Measurements from ENCODE around the gene JAZF1.
"Not testable (repeated sequence)": the region's sequence is repeated elsewhere in the genome, so short reads cannot be mapped to it uniquely, and the experiment has no call there.

JAZF1 gene

DNA sequence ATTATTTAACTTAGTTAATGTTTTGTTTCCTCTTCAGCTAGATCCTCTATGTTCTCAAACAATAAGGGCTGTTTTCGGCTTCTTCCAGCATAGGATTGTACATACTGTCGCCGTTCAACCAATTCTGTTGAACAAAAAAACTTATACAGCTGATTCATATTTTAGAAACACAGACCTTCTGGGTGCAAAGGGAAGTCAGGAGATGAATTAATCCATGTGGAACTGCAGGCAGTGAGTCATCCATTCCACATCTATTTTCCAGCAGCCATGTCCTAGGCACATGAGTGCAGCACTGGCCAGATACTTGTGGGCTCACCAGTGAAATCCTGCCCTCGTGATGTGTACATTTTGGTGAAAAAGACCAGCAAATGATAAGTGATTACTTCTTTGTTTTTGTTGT is 163.2 kb downstream of the JAZF1 start:
- in situ Hi-C loops (cut with MboI; ENCODE audit: low sequenced_read_pairs), result no loop called here

GRCh38 chr7:28016297-28016696 is 164.3 kb downstream of the JAZF1 start:
- in situ Hi-C loops (cut with MboI; ENCODE audit: low sequenced_read_pairs), result no loop called here

GRCh38 chr7:28015169-28015568 is 165.4 kb downstream of the JAZF1 start:
- in situ Hi-C loops (cut with MboI; ENCODE audit: low sequenced_read_pairs), result no loop called here

- in situ Hi-C loops (cut with MboI; ENCODE audit: low sequenced_read_pairs), result not testable (repeated sequence)
Observed at GRCh38 chr7:28014340-28014739, 166.3 kb downstream of the JAZF1 start.

DNA sequence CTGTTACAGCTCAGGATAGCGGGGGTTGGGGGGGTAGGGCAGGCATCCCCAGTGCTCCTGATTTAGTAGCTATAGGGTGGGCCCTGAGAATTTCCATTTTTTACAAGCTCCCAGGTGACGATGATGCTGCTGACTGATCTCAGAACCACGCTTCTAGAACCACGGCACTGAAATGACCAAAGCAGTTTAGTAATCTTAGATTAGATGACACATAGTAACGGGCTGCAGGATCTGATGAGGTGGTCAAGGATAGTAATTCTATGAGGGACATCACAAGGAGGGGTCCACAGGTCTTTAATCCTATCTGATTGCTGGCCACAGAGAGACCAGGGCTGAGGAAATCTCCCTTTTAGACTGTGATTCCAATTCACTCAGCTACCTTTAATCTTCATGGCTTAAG is 167.2 kb downstream of the JAZF1 start:
- in situ Hi-C loops (cut with MboI; ENCODE audit: low sequenced_read_pairs), result no loop called here

DNA sequence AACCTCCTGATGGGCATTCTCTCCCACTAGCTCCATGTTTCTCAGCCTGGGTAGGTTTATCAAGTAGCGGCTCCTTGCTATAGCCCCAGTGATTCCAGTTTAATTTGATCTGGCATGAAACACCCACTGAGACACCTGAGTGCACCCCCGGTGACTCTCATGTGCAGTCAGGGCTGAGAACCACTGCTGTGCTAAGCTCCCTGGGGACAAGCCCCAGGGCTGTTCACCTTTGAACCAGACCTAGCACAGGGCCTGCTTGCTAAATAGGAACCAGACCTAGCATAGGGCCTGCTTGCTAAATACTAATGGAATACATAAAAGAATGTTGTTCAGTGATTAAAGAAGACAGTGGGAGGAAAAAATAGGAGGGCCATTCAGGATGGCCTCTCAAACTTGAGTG is 167.6 kb downstream of the JAZF1 start:
- in situ Hi-C loops (cut with MboI; ENCODE audit: low sequenced_read_pairs), result no loop called here

GRCh38 chr7:28008911-28009310 is 171.7 kb downstream of the JAZF1 start:
- in situ Hi-C loops (cut with MboI; ENCODE audit: low sequenced_read_pairs), result no loop called here

- in situ Hi-C loops (cut with MboI; ENCODE audit: low sequenced_read_pairs), result no loop called here
Observed at GRCh38 chr7:28008171-28008570, 172.4 kb downstream of the JAZF1 start.

- in situ Hi-C loops (cut with MboI; ENCODE audit: low sequenced_read_pairs), result no loop called here
Observed at GRCh38 chr7:28006491-28006890, 174.1 kb downstream of the JAZF1 start.

DNA sequence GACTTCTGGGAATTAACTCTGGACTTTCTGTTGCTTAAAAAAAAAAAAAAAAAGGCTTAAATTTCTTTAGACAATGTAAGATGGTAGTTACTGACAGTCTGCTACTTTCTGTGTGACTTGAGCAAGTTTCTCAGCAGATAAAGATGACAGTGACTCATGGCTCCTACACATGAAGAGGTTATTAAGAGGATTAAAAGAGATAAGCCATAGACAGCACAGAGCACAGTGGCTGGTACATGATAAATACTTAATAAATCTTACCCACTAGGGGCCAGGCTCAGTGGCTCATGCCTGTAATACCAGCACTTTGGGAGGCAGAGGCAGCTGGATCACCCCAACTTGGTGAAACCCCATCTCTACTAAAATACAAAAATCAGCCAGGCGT is 174.8 kb downstream of the JAZF1 start:
- in situ Hi-C loops (cut with MboI; ENCODE audit: low sequenced_read_pairs), result no loop called here

GRCh38 chr7:28005075-28005846 is 175.3 kb downstream of the JAZF1 start:
- in situ Hi-C loops (cut with MboI; ENCODE audit: low sequenced_read_pairs), result no loop called here

GRCh38 chr7:28003408-28003807 is 177.2 kb downstream of the JAZF1 start:
- in situ Hi-C loops (cut with MboI; ENCODE audit: low sequenced_read_pairs), result no loop called here

DNA sequence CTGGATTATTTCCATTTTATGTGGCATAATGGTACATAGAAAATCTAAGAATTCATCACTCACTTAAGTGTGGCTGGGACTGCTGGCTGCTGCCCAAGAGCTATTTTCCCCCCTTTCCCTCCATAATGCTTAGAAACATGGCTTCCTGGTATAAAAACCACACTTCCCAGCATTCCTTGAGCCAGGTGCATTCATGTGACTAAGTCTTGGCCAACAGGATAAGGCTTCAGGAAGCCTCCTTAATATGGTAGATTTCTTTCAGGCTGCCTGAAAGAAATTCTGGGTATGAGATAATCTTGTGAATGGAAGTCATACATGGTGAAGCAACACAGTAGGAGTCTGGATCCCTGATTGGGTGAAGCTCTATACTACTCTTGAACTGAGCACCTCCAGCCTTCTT is 178.0 kb downstream of the JAZF1 start:
- in situ Hi-C loops (cut with MboI; ENCODE audit: low sequenced_read_pairs), result no loop called here

- in situ Hi-C loops (cut with MboI; ENCODE audit: low sequenced_read_pairs), result no loop called here
Observed at GRCh38 chr7:28001896-28002295, 178.7 kb downstream of the JAZF1 start.

DNA sequence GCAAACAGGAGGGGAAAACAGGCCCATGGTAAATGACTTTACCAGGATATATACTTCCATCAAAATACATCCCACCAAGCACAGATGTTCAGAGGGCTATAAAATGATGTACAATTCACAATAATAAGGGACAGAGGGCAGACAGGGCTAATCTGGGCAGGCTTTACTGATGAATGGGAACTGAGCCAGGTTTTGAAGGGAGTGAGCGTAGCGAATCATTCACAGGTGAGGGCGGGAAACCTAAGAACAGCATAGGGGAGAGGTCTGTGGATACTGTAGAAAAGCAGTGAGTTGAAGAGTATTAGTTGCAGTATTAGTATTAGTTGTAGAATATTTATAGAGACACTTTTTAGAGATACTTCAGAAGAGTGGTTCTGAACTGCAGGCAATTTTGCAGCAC is 180.8 kb downstream of the JAZF1 start:
- in situ Hi-C loops (cut with MboI; ENCODE audit: low sequenced_read_pairs), result no loop called here

GRCh38 chr7:27998382-27998781 is 182.2 kb downstream of the JAZF1 start:
- in situ Hi-C loops (cut with MboI; ENCODE audit: low sequenced_read_pairs), result no loop called here

DNA sequence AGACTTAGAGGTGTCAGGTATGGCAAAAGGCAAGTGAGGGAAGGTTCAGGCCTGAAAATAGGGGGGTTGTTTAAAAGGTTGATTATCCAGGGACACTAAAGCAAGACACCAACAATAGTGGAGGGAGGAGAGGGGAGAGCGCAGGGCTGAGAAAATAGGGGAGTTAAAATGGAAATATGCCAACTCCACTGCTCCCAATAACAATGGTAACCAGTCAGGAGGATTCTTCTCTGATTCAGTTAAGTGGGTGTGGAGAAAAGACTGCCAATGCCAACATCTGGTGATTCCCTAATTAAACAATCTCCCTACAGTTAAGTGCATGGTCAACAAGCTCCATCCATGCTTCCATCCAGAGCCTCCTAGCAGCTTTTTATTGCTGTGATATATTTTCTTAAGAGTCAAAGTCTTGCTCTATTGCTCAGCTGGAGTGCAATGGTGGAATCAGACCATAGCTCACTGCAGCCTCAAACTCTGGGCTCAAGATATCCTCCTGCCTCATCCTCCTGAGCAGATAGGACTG is 183.3 kb downstream of the JAZF1 start:
- in situ Hi-C loops (cut with MboI; ENCODE audit: low sequenced_read_pairs), result no loop called here

DNA sequence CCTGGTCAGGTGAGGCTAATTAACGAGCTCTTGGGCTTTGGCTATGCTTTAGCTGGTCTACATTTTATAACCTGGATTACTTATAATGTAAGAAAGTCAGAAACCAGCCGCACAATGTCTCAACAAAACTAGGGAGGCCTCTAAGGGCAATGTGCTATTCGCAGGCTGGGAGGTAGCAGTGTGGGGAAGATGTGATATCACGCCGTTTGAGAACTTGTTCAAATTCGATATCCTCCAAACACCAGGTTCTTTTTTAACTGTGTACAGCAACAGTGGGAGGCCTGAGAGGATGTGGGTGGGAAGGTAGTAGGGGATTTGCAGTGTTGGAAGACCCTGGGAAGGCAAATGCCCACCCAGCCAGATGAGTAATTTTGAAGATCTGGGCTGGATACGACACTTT is 184.5 kb downstream of the JAZF1 start:
- in situ Hi-C loops (cut with MboI; ENCODE audit: low sequenced_read_pairs), result no loop called here

GRCh38 chr7:27995228-27995627 is 185.4 kb downstream of the JAZF1 start:
- in situ Hi-C loops (cut with MboI; ENCODE audit: low sequenced_read_pairs), result no loop called here

DNA sequence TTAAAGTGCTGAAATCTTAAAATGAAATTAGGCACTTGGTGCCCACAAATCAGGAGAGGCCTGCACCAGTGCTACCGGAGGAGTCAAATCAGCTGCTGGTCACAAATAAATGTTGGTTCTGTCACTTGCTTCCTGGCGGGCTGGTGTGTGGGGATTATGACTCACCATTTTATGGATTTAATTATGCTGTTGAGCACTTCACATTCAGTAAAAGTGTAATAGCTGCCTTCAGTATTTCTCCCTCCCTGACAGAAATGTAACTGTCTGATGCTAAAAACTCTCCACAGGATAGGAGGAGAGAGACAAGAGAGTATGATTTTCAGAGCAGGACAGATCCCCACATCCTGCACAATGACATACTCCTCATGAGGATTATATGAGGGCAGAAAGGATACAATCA is 186.0 kb downstream of the JAZF1 start:
- in situ Hi-C loops (cut with MboI; ENCODE audit: low sequenced_read_pairs), result no loop called here

GRCh38 chr7:27992755-27993493 is 187.7 kb downstream of the JAZF1 start:
- in situ Hi-C loops (cut with MboI; ENCODE audit: low sequenced_read_pairs), result no loop called here

GRCh38 chr7:27992097-27992496 is 188.5 kb downstream of the JAZF1 start:
- in situ Hi-C loops (cut with MboI; ENCODE audit: low sequenced_read_pairs), result no loop called here

Data from HL-60/S4 treated with retinoic acid at 250 ng/mL for 4 days and 3 days (cell line).